KBM-7 (cell line): ENCODE data around the gene EYA4.
A peak's percentile ranks its signal among the peaks of the same experiment; 100 is the strongest.
"Not testable (repeated sequence)": the region's sequence is repeated elsewhere in the genome, so short reads cannot be mapped to it uniquely, and the experiment has no call there.

ENCODE experiments used
- DNase-seq: peaks from one replicate; pipeline ENCODE4 v3.0.0-alpha.2; 2015
- in situ Hi-C: fragments of 300-500 bp; cut with MboI; formaldehyde crosslinking; loops from 2 replicates; pipeline ENCODE4 v1.14.3; 2020; ENCODE audit warnings: low sequenced_read_pairs, low pct_unique_long_range_greater_than_20kb, mixed read lengths

EYA4 gene

DNA sequence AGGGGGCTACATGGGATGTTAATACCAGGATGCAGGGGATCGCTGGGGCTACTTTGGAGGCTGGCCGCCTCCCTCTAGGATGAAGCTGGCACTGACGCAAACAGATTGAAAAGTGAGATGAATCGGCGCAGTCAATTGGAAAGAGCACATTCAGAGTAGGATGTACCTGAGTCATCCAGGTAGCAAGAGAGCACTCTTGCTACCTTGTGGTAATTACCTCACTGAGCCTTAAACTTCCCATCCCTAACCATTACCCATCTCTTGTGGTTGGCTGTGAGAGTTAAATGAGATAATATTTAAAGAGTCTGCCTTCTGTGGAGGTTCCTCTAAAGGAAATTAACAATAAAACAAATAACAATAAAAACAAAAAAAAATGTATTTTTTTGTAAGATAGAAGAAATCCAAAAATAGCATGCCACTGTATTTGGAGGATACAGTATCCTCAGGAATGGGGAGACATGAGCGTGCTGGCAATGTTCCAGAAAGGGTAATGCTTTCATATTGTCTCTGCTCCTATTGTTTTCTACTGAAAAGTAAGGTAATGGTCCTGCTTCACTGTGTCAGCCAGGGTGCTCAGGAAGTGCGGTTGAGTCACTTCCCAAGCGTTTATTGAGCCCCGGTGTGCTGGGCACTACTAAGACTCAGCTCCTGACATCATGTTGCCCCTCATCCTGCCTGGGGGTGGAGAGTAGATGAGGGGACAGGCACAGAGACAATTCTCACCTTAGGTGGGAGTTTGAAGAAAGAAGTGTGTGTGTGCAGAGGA is 301.1 kb downstream of the EYA4 start:
- in situ Hi-C loops, result no loop called here
- no peak for DNase-seq

- in situ Hi-C loops, result no loop called here
- DNase-seq, result no peak
Observed at GRCh38 chr6:133544419-133544818, 303.3 kb downstream of the EYA4 start.

DNA sequence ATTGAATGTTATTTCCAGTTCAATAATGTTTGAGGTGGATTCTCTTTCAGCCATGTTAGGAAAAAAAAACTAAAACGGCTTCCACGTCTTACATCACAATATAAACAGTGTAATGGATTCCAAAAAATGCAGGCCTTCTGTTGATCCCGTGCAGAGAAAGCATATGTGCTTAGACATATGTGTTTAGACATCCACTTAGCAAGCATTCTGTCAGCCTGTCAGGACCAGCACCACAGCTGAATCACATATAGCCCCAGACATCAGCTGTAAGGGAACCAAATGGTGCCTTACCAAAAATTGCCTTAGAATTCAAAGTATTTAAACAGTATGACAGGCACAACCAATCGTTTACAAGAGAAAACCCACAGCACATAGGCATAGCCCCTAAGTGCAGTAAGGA is 304.9 kb downstream of the EYA4 start:
- in situ Hi-C loops, result no loop called here
- DNase-seq, result no peak

DNA sequence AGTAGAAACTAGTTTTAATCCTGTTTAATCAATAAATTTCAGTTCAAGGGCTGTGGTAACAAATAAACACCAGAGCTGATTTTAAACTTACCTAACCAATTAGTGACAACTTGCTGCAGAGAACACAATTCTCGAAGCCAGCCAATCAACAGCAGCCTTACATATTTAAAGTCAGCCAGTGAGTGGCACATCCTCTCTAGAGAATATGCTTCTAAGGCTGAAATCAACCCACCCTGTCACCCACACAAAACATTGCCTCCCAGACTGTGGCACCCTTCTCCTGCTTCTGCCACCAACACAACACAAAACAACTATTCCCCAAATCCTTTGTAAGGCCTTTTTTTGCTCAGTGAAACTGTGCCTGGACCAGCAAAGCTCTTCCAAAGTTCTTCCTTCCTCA is 306.0 kb downstream of the EYA4 start:
- in situ Hi-C loops, result no loop called here
- no peak for DNase-seq

GRCh38 chr6:133548423-133549159 is 307.4 kb downstream of the EYA4 start:
- no peak for DNase-seq
- in situ Hi-C loops, result no loop called here

- no peak for DNase-seq
- in situ Hi-C loops, result no loop called here
Observed at GRCh38 chr6:133549371-133549801, 308.2 kb downstream of the EYA4 start.

DNA sequence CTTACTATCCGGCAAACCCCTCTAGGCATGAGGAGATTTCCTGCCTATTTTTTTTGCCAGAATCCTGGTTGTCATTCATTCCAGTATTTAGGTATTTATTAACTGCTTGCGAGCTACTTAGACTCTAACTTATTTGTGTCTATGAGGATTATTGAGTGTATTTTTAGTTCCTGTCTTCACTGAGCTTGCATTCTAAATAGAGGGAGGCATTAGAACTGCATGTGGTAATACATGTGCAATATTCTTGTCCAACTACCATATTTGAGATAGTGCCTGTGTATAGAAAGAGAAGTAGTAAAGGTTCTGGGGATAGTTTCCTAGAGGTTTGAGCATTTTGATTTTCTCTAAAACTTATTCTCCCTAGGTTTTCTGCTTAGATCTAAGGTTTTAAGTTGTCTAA is 308.9 kb downstream of the EYA4 start:
- in situ Hi-C loops, result loop anchor here (25.0 kb wide), 1 partner anchor 362 kb away; no protein-coding TSS in a partner anchor
- no peak for DNase-seq

DNA sequence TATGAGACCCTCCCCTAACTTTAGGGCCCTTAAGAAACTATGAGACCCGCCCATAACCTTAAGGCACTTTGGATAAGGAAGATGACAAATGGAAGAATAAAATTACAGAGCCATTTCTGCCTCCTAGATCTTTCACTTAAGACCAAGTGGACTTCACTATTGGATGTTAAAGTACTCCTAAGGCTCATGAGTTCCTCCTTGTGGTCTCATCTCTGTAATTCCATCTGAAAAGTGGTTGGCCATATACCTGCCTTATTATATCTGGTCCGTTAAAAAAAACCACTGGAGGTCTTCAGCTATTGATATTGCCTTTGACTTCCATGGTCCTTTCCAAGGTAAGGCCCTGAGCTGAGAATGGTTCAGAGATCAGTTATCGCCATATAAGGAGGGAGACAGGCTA is 310.3 kb downstream of the EYA4 start:
- no peak for DNase-seq
- in situ Hi-C loops, result loop anchor here (25.0 kb wide), 1 partner anchor 361 kb away; no protein-coding TSS in a partner anchor

DNA sequence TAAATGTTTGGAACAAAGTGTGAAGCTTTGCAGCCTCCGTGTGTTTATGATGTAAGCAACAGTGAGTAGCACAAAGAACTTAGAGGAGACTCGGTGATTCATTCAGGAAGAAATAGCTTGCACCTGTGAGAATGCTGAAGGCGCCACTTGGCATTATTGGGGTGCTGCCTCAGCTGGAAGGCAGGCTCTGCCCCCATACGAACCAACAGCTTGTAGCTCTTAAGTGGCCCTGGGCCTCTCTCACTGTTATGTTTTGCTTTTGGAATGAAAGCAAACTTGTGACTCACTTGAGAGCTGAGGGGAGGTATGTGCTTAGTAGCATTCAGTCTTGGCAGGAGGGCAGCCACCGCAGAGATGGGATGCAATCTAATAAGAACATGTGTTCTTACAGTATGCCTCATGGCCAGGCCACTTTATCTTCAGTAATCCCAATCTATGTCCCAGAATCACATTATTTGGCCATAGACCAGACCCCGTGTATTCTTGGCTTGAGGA is 310.7 kb downstream of the EYA4 start:
- in situ Hi-C loops, result loop anchor here (25.0 kb wide), 1 partner anchor 360 kb away; no protein-coding TSS in a partner anchor
- DNase-seq, result no peak

- peak; percentile 54 for DNase-seq
- in situ Hi-C loops, result loop anchor here (25.0 kb wide), 1 partner anchor 359 kb away; no protein-coding TSS in a partner anchor
Observed at GRCh38 chr6:133553652-133554051, 312.5 kb downstream of the EYA4 start.

- DNase-seq, result not testable (repeated sequence)
- in situ Hi-C loops, result loop anchor here (25.0 kb wide), 1 partner anchor 358 kb away; no protein-coding TSS in a partner anchor
Observed at GRCh38 chr6:133554121-133554520, 313.0 kb downstream of the EYA4 start.

DNA sequence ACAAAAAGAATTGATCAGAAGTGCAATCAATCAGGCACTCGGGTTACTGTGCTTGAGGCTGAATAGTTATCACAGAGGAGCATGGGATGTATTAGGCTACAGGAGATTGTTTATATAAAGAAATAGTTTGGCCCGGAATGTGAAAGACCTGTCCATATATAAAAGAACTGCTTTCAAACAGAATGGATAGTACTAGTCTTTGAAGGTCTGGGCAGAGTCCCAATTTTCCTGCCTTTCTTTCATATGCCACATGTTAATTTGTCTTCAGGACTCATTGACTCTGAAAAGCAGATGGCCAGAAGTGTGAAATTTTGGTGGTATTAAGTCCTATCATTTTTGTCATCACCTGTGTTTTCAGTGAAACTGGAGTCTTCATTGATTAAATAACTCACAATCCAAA is 314.5 kb downstream of the EYA4 start:
- DNase-seq, result no peak
- in situ Hi-C loops, result loop anchor here (25.0 kb wide), 1 partner anchor 357 kb away; no protein-coding TSS in a partner anchor

GRCh38 chr6:133559926-133560325 is 318.8 kb downstream of the EYA4 start:
- in situ Hi-C loops, result loop anchor here (25.0 kb wide), 1 partner anchor 352 kb away; no protein-coding TSS in a partner anchor
- DNase-seq, result no peak

DNA sequence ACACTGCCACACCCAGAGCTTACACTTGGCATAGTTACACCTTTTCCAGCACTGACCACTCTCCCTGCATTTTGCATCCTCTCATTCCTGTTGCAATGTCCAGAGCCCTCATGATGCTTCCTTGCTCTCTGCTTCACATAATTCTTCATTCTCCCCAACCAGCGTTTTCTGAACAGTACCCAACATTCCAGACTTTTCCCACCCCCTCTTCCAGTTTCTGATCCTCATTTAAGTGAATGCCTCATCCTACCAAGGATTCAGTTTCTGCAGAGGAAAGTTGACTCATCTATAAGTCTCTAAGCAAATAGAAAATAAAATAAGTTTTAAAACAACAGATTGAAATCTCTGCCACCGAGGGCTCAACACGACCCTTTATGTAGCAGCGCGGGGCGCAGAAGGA is 326.5 kb downstream of the EYA4 start:
- in situ Hi-C loops, result loop anchor here (25.0 kb wide), 1 partner anchor 345 kb away; no protein-coding TSS in a partner anchor
- no peak for DNase-seq

DNA sequence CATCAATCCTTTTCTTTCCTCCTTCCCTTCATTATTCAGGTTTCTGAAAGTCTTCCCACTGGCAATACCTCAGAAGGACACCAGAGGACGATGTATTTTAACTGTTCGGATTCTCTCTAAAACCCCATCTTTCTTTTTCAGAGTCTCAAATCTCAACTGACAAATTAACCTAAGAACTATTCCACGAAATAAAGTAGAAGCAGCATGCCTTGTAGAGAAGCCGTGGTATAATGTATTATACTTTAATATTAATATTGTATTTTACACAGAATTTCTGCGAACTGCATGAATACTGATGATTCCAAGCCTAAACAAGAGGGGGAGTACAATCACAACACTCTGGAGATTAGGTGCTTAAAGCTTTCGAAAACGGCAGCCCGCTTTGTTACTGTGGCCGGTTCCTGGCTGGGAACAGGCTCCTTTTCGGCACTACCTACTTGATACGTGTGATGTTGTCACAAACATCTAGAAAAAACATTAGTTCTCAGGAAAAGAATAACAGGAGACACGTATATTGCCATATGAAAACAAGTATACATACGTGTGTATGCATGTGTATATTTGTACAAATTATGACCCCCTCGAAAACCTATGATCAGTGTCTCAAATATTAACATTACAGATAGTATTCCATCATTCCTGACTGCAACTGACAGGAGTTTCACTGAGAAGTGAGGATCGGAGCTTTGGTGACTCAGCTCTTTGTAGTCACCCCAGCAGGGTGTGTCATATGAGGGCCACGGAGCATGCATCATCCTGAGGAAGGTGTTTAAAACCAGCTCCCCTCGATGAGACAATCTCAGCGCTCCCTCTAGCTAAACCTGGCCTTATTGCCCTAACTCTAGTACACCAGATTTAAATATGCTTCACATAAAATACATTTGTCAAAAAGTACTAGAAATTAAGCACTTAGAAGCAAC is 328.1 kb downstream of the EYA4 start:
- DNase-seq, result peak; percentile 32
- in situ Hi-C loops, result loop anchor here (25.0 kb wide), 1 partner anchor 343 kb away; no protein-coding TSS in a partner anchor

GRCh38 chr6:133571681-133572080 is 330.5 kb downstream of the EYA4 start:
- no peak for DNase-seq
- in situ Hi-C loops, result loop anchor here (25.0 kb wide), 1 partner anchor 341 kb away; no protein-coding TSS in a partner anchor

GRCh38 chr6:133577851-133578250 is 336.7 kb downstream of the EYA4 start:
- in situ Hi-C loops, result no loop called here
- DNase-seq, result no peak
